Measurements from ENCODE around the gene CDNF.

DNA sequence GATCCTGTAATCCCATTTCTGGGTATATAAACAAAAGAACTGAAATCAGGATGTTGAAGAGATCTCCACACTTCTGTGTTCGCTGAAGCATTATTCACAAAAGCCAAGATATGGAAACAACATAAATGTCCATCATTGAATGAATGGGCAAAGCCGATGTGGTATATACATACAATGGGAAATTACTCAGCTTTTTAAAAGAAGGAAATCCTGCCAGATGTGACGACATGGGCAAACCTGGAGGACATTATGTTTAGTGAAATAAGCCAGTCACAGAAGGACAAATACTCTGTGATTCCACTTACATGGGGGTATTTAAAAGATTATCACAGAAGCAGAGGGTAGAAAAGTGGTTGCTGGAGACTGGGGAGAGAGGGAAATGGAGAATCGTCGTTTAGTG is 39.2 kb downstream of the CDNF start:
- TF ChIP-seq, protein P1, sequence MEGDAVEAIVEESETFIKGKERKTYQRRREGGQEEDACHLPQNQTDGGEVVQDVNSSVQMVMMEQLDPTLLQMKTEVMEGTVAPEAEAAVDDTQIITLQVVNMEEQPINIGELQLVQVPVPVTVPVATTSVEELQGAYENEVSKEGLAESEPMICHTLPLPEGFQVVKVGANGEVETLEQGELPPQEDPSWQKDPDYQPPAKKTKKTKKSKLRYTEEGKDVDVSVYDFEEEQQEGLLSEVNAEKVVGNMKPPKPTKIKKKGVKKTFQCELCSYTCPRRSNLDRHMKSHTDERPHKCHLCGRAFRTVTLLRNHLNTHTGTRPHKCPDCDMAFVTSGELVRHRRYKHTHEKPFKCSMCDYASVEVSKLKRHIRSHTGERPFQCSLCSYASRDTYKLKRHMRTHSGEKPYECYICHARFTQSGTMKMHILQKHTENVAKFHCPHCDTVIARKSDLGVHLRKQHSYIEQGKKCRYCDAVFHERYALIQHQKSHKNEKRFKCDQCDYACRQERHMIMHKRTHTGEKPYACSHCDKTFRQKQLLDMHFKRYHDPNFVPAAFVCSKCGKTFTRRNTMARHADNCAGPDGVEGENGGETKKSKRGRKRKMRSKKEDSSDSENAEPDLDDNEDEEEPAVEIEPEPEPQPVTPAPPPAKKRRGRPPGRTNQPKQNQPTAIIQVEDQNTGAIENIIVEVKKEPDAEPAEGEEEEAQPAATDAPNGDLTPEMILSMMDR (conservative IDR thresholded peaks at IDR 0.05): no peak
- no peak for TF ChIP-seq ZFX (IDR thresholded peaks at IDR 0.05)

All from C4-2B (cell line).